NB4 (cell line): ENCODE data around the gene NACC2.
"Not testable (repeated sequence)": the region's sequence is repeated elsewhere in the genome, so short reads cannot be mapped to it uniquely, and the experiment has no call there.

Source experiments
- DNase-seq: peaks from one replicate; pipeline ENCODE4 v3.0.0; 2010; ENCODE audit warnings: low read depth
- H3K4me3 ChIP-seq: one replicate; pipeline ENCODE4 v1.5.1; 2011; ENCODE audit warnings: mild to moderate bottlenecking, low read depth, low read length, moderate library complexity
- MYC ChIP-seq: IDR thresholded peaks from 2 replicates; pipeline ENCODE4 v1.6.1; 2011; ENCODE audit warnings: low read depth, low read length
- POLR2A ChIP-seq: IDR thresholded peaks from 2 replicates; pipeline ENCODE4 v1.6.1; 2011; ENCODE audit warnings: mild to moderate bottlenecking; ENCODE audit not compliant: insufficient read length; ENCODE audit errors: extremely low read depth
- TF ChIP-seq, protein P1 (sequence below): IDR thresholded peaks from 2 replicates; pipeline ENCODE4 v1.6.1; 2011; ENCODE audit warnings: low read depth, low read length
- TF ChIP-seq, protein P2 (sequence below): IDR thresholded peaks from one replicate; pipeline ENCODE4 v1.5.1; 2012; ENCODE audit warnings: low read depth, low read length

The NACC2 gene

DNA sequence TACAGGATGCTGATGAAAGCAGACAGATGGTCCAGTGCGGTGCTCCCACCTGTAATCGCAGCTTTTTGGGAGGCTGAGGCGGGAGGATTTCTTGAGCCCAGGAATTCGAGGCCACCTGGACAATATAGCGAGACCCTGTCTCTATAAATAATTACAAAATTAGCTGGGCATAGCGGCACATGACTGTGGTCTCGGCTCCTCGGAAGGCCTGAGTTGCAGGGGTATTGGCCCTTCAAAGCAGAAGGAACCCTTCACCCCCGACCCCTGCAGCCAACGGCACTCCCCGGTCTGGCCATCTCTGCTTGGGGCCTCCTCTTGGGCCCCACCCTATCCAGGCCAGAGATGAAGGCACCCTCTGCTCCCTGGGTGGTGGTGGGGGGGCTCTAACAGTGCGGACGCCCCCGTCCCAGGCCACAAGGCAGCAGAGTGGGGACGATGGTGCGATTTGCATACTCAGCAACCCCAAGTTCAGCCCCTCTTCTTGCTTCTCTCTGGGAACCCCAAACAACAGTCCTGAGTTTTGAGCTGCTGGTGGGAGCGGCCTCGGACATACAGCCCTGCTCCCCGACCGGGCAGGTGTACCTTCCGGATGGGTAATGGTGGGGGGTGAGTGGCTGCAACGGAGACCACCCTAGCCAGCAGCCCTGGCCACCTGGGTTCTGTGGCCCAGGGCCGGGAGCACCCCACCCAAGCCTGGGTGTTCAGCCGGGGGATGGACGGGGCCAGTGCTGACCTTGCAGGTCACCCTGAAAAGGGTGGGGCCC is 50.7 kb downstream of the NACC2 start:
- no peak for DNase-seq
- TF ChIP-seq, protein P1, sequence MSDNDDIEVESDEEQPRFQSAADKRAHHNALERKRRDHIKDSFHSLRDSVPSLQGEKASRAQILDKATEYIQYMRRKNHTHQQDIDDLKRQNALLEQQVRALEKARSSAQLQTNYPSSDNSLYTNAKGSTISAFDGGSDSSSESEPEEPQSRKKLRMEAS, result no peak
- TF ChIP-seq MYC, result no peak
- no peak for TF ChIP-seq POLR2A
- TF ChIP-seq, protein P2, sequence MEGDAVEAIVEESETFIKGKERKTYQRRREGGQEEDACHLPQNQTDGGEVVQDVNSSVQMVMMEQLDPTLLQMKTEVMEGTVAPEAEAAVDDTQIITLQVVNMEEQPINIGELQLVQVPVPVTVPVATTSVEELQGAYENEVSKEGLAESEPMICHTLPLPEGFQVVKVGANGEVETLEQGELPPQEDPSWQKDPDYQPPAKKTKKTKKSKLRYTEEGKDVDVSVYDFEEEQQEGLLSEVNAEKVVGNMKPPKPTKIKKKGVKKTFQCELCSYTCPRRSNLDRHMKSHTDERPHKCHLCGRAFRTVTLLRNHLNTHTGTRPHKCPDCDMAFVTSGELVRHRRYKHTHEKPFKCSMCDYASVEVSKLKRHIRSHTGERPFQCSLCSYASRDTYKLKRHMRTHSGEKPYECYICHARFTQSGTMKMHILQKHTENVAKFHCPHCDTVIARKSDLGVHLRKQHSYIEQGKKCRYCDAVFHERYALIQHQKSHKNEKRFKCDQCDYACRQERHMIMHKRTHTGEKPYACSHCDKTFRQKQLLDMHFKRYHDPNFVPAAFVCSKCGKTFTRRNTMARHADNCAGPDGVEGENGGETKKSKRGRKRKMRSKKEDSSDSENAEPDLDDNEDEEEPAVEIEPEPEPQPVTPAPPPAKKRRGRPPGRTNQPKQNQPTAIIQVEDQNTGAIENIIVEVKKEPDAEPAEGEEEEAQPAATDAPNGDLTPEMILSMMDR, result no peak
- H3K4me3 ChIP-seq, result no peak overlapping the region

DNA sequence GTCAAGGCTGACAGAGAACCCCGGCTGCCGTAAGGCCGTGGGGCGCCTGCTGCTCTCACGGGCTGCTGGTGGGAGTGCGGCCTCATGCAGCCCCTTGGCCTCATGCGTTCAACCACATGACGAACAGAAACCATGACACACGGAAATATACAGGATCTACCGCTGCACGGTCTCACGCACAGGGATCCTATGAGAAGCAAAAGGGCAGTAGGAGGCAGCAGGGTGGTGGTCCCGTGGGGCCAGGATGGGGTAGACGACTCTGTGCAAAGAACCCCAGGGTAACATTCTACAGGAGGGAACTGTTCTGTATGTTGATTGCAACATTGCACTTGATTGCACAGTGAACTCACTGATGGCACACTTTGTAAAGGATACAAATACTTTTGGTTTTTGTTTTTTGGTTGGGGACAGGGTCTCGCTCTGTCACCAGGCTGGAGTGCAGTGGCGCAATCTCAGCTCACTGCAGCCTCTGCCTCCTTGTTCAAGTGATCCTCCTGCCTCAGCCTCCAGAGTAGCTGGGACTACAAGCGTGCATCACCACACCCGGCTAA is 51.6 kb downstream of the NACC2 start:
- DNase-seq, result peak; percentile 98
- TF ChIP-seq, protein P2, result no peak
- peak; percentile 93 for TF ChIP-seq MYC
- TF ChIP-seq, protein P1, result peak; percentile 93
- H3K4me3 ChIP-seq, result peak overlapping the region; percentile 22

DNA sequence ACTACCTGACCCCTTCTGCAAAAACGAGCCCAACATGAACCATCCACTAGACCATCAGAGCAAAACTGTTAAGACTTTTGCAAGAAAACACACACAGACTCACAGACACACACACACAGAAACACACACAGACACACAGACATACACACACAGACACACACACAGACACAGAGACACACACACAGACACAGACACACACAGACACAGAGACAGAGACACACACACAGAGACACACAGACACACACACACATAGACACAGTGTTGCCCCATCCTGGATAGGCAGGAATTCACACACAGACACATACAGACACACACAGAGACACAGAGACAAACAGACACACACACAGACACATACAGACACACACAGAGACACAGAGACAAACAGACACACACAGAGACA is 52.5 kb downstream of the NACC2 start:
- peak overlapping the region; percentile 22 for H3K4me3 ChIP-seq
- DNase-seq, result no peak
- TF ChIP-seq, protein P1, result no peak
- TF ChIP-seq MYC (no peak), POLR2A (no peak)
- TF ChIP-seq, protein P2, result no peak

DNA sequence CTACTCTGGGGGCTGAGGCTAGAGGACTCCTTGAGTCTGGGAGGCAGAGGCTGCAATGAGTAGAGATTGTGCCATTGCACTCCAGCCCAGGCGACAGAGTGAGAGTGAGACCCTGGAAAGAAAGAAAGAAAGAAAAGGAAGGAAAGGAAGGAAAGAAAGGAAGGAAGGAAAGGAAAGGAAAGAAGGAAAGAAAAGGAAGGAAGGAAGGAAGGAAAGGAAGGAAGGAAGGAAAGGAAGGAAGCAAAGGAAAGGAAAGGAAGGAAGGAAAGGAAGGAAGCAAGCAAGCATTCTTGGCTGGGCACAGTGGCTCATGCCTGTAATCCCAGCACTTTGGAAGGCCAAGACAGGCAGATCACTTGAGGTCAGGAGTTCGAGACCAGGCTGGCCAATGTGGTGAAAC is 54.2 kb downstream of the NACC2 start:
- not testable (repeated sequence) for H3K4me3 ChIP-seq, DNase-seq

DNA sequence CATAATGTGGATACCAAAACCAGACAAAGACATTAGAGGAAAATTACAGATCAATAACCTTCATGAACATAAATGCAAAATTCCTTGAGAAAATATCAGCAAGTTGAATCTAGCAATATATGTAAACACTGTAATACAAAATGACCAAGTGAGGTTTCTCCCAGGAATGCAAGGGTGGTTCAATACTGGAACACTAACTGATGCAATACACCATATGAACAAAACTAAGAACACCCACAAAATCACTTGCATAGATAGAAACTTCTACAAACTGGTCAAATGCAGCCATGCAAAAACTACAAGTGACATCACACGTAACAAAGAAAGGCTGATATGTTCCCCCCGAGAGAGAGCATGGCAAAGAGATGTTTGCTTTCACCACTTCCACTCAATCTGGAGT is 55.6 kb downstream of the NACC2 start:
- TF ChIP-seq, protein P2, result no peak
- TF ChIP-seq POLR2A (no peak), MYC (no peak)
- TF ChIP-seq, protein P1, result no peak
- no peak for DNase-seq
- H3K4me3 ChIP-seq, result no peak overlapping the region

DNA sequence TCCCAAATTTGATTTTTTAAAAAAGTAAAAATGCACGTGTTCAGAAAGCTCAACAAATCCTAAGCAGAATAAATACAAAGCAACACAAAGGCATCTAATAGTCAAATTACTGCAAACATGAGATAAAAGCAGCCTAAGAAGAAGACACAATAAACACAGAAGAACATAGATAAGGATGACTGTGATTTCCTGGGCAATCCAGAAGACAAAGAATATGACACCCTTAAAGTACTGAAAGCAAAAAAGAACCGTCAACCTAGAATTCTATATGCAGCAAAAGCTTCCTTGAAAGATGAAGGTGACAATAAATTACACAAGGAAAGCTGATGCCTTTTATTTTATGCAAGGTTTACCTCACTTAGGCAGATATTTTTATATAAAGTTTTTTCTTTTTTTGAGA is 58.2 kb downstream of the NACC2 start:
- H3K4me3 ChIP-seq, result no peak overlapping the region
- no peak for DNase-seq
- TF ChIP-seq MYC, result no peak
- TF ChIP-seq, protein P1, result no peak
- TF ChIP-seq, protein P2, result no peak
- TF ChIP-seq POLR2A, result no peak
